IPS-15b (cell line): ENCODE results near the gene GLP2R.

Source experiments
- H3K27me3 ChIP-seq: one replicate; pipeline ENCODE4 v1.6.1; 2013; ENCODE audit warnings: low read length; ENCODE audit not compliant: control insufficient read depth, insufficient read depth
- H3K36me3 ChIP-seq: one replicate; pipeline ENCODE4 v1.6.1; 2013; ENCODE audit warnings: low read length; ENCODE audit not compliant: control insufficient read depth, insufficient read depth
- H3K4me1 ChIP-seq: one replicate; pipeline ENCODE4 v1.6.1; 2013; ENCODE audit warnings: mild to moderate bottlenecking, low read length; ENCODE audit not compliant: control insufficient read depth, insufficient read depth
- H3K4me3 ChIP-seq: one replicate; pipeline ENCODE4 v1.5.1; 2013; ENCODE audit warnings: low read depth, low read length
- H3K9ac ChIP-seq: one replicate; pipeline ENCODE4 v1.6.1; 2013; ENCODE audit warnings: low read depth, mild to moderate bottlenecking, low read length
- H3K9me3 ChIP-seq: one replicate; pipeline ENCODE4 v1.6.1; 2013; ENCODE audit warnings: mild to moderate bottlenecking, low read length; ENCODE audit not compliant: control insufficient read depth, insufficient read depth

The GLP2R gene

GRCh38 chr17:9904277-9905077 lies 78.8 kb downstream of the GLP2R start:
- no peaks in the 10 kb centered on the region for H3K27me3 ChIP-seq
- H3K4me1 ChIP-seq = no peaks in the 10 kb centered on the region
- no peak overlapping the region for H3K9ac ChIP-seq
- no peaks in the 10 kb centered on the region for H3K36me3 ChIP-seq
- H3K4me3 ChIP-seq = no peak overlapping the region
- no peaks in the 10 kb centered on the region for H3K9me3 ChIP-seq

- no peaks in the 10 kb centered on the region for H3K4me1 ChIP-seq
- no peaks in the 10 kb centered on the region for H3K9me3 ChIP-seq
- H3K27me3 ChIP-seq = no peaks in the 10 kb centered on the region
- no peak within 1 kb of the TSS for H3K4me3 ChIP-seq
- no peaks in the 10 kb centered on the region for H3K36me3 ChIP-seq
- no peak within 1 kb of the TSS for H3K9ac ChIP-seq
Observed at GRCh38 chr17:9905078-9905415, 79.3 kb downstream of the GLP2R start, which contains the start of gene RCVRN. TSS of gene RCVRN (minus strand) at chr17:9905271. CDS start at chr17:9905180, 91 bp downstream.

- Histone ChIP-seq H3K36me3 (no peaks in the 10 kb centered on the region), H3K9me3 (no peaks in the 10 kb centered on the region), H3K4me1 (no peaks in the 10 kb centered on the region), H3K9ac (no peak overlapping the region), H3K27me3 (no peaks in the 10 kb centered on the region), H3K4me3 (no peak overlapping the region)
Observed at GRCh38 chr17:9905902-9906301, 80.2 kb downstream of the GLP2R start.

DNA sequence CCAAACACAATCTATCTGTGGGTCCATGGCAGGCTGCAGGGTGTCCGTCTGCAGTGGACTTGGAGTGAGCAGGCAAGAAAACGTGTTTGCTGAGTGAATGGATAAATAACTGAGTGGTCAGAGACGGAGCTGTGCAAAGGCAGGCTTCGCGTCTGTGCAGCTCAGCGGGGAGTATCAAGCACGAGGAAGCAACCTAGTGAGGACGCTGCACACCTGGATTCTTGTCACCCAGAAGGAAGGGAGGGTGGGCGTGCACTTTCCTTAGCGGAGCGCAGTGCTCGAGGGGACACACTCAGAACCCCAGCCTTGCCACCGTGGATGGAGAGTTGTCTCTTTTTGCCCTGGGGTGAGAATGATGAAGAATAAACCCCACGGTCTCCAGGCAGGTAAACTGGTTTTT lies 80.9 kb downstream of the GLP2R start:
- no peak overlapping the region for H3K4me3 ChIP-seq
- no peaks in the 10 kb centered on the region for H3K36me3 ChIP-seq
- no peak overlapping the region for H3K9ac ChIP-seq
- no peaks in the 10 kb centered on the region for H3K4me1 ChIP-seq
- no peaks in the 10 kb centered on the region for H3K27me3 ChIP-seq
- no peaks in the 10 kb centered on the region for H3K9me3 ChIP-seq

- Histone ChIP-seq H3K4me1 (no peaks in the 10 kb centered on the region), H3K36me3 (no peaks in the 10 kb centered on the region), H3K9ac (no peak overlapping the region), H3K9me3 (no peaks in the 10 kb centered on the region), H3K4me3 (no peak overlapping the region), H3K27me3 (no peaks in the 10 kb centered on the region)
Observed at GRCh38 chr17:9907131-9907530, 81.4 kb downstream of the GLP2R start.

DNA sequence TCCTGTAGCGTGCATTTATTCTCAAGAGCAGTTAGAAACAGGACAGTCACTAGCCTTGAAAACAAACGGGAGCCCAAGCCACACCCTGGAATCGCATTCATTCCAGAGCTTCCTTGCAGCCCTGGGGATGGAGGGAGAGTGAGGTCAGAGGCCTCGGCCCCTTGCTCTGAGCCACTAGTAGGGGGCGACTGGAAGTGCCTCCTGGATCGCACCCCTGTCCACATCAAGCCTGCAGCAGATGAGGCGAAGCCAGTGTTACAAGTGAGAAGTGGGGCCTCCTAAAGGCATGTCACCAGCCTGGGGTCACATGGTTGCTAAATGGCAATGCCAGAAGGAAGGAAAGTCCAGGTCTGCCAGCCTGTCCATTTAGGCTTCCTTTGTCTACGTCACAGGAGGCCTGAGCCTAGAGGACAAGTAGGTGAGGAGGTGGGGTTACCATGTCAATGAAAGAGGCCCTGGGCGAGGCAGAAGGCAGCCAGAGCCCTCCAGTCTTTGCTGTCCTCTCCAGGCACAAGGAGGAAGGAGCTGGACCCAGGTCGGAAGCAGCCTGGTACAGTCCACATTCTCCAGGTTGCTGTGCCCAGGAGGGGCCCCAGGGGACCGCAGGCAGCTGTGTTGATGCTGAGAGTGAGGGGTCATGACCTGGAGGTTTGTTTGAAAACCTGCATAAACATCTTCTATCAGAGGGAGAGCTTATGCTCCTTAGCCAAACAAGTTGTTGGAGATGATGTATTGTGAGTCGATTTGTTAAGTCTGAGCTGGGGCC lies 82.3 kb downstream of the GLP2R start:
- Histone ChIP-seq H3K9me3 (no peaks in the 10 kb centered on the region), H3K27me3 (no peaks in the 10 kb centered on the region), H3K9ac (no peak overlapping the region), H3K4me1 (no peaks in the 10 kb centered on the region), H3K36me3 (no peaks in the 10 kb centered on the region), H3K4me3 (no peak overlapping the region)

DNA sequence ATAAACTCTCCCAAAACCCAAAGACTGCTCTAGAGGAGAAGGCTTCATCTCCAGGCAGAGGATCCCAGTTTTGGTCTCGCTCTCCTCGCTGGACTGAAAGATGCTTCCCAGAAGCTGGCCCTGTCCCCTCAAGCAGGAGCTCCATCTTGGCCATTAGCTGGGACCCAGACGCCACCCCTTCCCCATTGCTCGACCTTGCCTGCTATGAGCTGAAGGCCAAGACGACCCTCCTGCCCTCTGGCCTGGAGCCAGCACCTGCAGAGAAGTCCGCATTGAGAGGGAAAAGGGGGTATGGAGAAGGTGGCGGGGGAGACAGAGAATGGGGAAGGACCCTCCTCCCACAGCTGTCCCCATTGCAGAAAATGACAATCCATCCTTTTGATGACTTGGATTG lies 82.9 kb downstream of the GLP2R start:
- H3K36me3 ChIP-seq = no peaks in the 10 kb centered on the region
- H3K27me3 ChIP-seq = no peaks in the 10 kb centered on the region
- no peaks in the 10 kb centered on the region for H3K9me3 ChIP-seq
- H3K4me1 ChIP-seq = no peaks in the 10 kb centered on the region
- no peak overlapping the region for H3K9ac ChIP-seq
- no peak overlapping the region for H3K4me3 ChIP-seq

DNA sequence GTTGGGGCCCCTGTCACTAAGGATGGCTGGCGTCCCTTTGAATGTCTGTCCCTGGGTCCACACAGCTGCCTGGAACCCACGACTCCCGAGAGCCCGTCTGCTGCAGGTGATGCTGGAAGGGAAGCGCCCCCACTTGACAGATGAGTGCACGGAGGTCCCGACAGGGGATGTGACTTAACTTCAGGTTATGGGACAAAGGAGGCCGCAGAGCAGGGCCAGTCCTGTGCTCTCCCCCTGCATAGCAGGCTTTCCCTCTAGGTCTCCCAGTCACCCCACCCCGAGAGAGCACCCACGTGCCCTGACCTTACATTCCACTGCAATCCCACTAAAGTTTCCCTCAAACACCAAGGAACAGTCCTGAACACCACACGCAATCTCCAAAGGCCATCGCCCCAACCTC lies 85.4 kb downstream of the GLP2R start:
- no peaks in the 10 kb centered on the region for H3K27me3 ChIP-seq
- no peaks in the 10 kb centered on the region for H3K4me1 ChIP-seq
- H3K9ac ChIP-seq = no peak overlapping the region
- H3K4me3 ChIP-seq = no peak overlapping the region
- H3K36me3 ChIP-seq = no peaks in the 10 kb centered on the region
- no peaks in the 10 kb centered on the region for H3K9me3 ChIP-seq

DNA sequence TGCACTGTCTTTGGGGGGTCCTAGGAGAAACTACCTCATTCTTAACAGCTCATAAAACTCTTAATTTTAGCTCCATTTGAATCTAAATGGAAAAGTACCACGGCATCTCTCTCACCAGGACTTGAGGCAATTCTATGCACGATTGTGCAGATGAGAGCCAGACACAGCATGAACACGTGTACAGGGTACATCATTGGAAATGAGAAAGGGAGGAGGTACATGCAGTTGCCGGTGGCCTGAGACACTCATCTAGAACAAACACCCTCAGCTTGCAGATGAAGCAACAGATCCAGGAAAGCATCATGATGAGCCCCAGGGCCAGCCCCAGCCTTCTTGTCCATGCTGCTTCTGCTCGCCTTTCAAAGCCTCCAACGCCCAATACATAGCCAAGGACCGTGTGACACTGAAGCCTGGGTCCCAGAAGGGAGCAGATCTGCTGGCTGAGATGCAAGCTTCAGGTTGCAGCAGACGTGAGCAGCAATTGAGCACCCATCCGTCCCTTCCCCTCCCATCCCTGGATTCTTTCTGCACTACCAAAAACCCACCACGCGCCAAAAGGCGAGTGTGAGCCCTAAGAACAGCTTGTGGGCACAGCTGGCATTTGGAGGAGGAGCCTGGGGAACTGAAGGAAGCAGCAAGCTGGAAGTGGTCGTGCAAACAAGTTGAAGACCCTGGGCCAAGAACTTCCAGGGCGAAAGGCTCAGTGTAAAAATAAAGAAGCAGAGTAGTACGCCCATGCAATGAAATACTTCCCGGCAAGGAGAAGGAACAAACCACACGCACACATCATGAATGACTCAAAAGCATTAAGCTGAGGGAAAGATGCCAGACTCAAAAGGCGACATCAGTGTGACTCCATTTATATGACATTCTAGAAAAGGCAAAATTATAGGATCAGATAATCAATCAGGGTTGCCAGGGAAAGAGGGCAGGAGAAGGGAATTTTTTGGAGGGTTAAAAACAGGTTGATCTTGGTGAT lies 86.7 kb downstream of the GLP2R start:
- no peak overlapping the region for H3K9ac ChIP-seq
- no peaks in the 10 kb centered on the region for H3K36me3 ChIP-seq
- H3K9me3 ChIP-seq = no peaks in the 10 kb centered on the region
- no peak overlapping the region for H3K4me3 ChIP-seq
- H3K27me3 ChIP-seq = no peaks in the 10 kb centered on the region
- no peaks in the 10 kb centered on the region for H3K4me1 ChIP-seq

GRCh38 chr17:9913476-9913875 lies 87.8 kb downstream of the GLP2R start:
- Histone ChIP-seq H3K4me1 (no peaks in the 10 kb centered on the region), H3K36me3 (no peaks in the 10 kb centered on the region), H3K4me3 (no peak overlapping the region), H3K9me3 (no peaks in the 10 kb centered on the region), H3K27me3 (no peaks in the 10 kb centered on the region), H3K9ac (no peak overlapping the region)

GRCh38 chr17:9916108-9916507 lies 90.4 kb downstream of the GLP2R start:
- Histone ChIP-seq H3K9me3 (no peaks in the 10 kb centered on the region), H3K4me1 (no peaks in the 10 kb centered on the region), H3K36me3 (no peaks in the 10 kb centered on the region), H3K4me3 (no peak overlapping the region), H3K27me3 (no peaks in the 10 kb centered on the region), H3K9ac (no peak overlapping the region)
